ENCODE data around the gene RBMS1.
"Not testable (repeated sequence)": the region's sequence is repeated elsewhere in the genome, so short reads cannot be mapped to it uniquely, and the experiment has no call there.

Gene RBMS1

GRCh38 chr2:160469164-160469563 is 24.4 kb downstream of the RBMS1 start:
- no peak for DNase-seq

GRCh38 chr2:160467086-160467485 is 26.5 kb downstream of the RBMS1 start:
- DNase-seq: no peak

GRCh38 chr2:160465406-160465805 is 28.2 kb downstream of the RBMS1 start:
- DNase-seq: no peak

- no peak for DNase-seq
Observed at GRCh38 chr2:160465002-160465401, 28.6 kb downstream of the RBMS1 start.

- no peak for DNase-seq
Observed at GRCh38 chr2:160464017-160464416, 29.6 kb downstream of the RBMS1 start.

GRCh38 chr2:160463245-160463644 is 30.4 kb downstream of the RBMS1 start:
- no peak for DNase-seq

- DNase-seq: no peak
Observed at GRCh38 chr2:160460333-160460731, 33.3 kb downstream of the RBMS1 start.

- DNase-seq: no peak
Observed at GRCh38 chr2:160459538-160460332, 33.9 kb downstream of the RBMS1 start.

- no peak for DNase-seq
Observed at GRCh38 chr2:160458718-160459453, 34.7 kb downstream of the RBMS1 start.

- no peak for DNase-seq
Observed at GRCh38 chr2:160457588-160457987, 36.0 kb downstream of the RBMS1 start.

- no peak for DNase-seq
Observed at GRCh38 chr2:160454070-160454797, 39.4 kb downstream of the RBMS1 start.

GRCh38 chr2:160453111-160453820 is 40.3 kb downstream of the RBMS1 start:
- no peak for DNase-seq

GRCh38 chr2:160450486-160450885 is 43.1 kb downstream of the RBMS1 start:
- DNase-seq: no peak

GRCh38 chr2:160448821-160449220 is 44.8 kb downstream of the RBMS1 start:
- DNase-seq: not testable (repeated sequence)

- DNase-seq: no peak
Observed at GRCh38 chr2:160445673-160446072, 47.9 kb downstream of the RBMS1 start.

- no peak for DNase-seq
Observed at GRCh38 chr2:160442603-160443002, 51.0 kb downstream of the RBMS1 start.

- no peak for DNase-seq
Observed at GRCh38 chr2:160440888-160441287, 52.7 kb downstream of the RBMS1 start.

- DNase-seq: not testable (repeated sequence)
Observed at GRCh38 chr2:160439038-160439437, 54.6 kb downstream of the RBMS1 start.

- DNase-seq: no peak
Observed at GRCh38 chr2:160437273-160437672, 56.3 kb downstream of the RBMS1 start.

- DNase-seq: no peak
Observed at GRCh38 chr2:160434254-160434948, 59.2 kb downstream of the RBMS1 start.

- DNase-seq: no peak
Observed at GRCh38 chr2:160433466-160434140, 60.0 kb downstream of the RBMS1 start.

GRCh38 chr2:160432633-160433032 is 61.0 kb downstream of the RBMS1 start:
- no peak for DNase-seq
